HG03520 (cell line): ENCODE results near the gene TNK1.

Experiments
- ATAC-seq: cut with Tn5 transposase; IDR thresholded peaks from one replicate; pipeline ENCODE4 v1.9.1; 2021; ENCODE audit warnings: mild to moderate bottlenecking, moderate library complexity; ENCODE audit not compliant: unreplicated experiment

Gene TNK1

GRCh38 chr17:7408863-7409262, 28.0 kb downstream of the TNK1 start:
- ATAC-seq, result no peak

- no peak for ATAC-seq
Observed at GRCh38 chr17:7409716-7410115, 28.8 kb downstream of the TNK1 start.

GRCh38 chr17:7410634-7411426, 29.9 kb downstream of the TNK1 start:
- ATAC-seq, result no peak

- no peak for ATAC-seq
Observed at GRCh38 chr17:7411427-7411750, 30.5 kb downstream of the TNK1 start.

- ATAC-seq, result no peak
Observed at GRCh38 chr17:7413346-7413985, 32.6 kb downstream of the TNK1 start.

GRCh38 chr17:7414837-7415236, 33.9 kb downstream of the TNK1 start:
- no peak for ATAC-seq

- no peak for ATAC-seq
Observed at GRCh38 chr17:7415784-7416183, 34.9 kb downstream of the TNK1 start.

- no peak for ATAC-seq
Observed at GRCh38 chr17:7416323-7416722, 35.4 kb downstream of the TNK1 start.

- ATAC-seq, result no peak
Observed at GRCh38 chr17:7417056-7417655, 36.3 kb downstream of the TNK1 start.

GRCh38 chr17:7418472-7419152, 37.7 kb downstream of the TNK1 start:
- no peak for ATAC-seq

- ATAC-seq, result no peak
Observed at GRCh38 chr17:7419819-7420610, 39.1 kb downstream of the TNK1 start, which contains the start of gene SPEM1. TSS of gene SPEM1 (plus strand) at chr17:7420324. CDS start at chr17:7420385, 61 bp downstream.

- ATAC-seq, result no peak
Observed at GRCh38 chr17:7421186-7421585, 40.3 kb downstream of the TNK1 start.

GRCh38 chr17:7423679-7424078, 42.8 kb downstream of the TNK1 start:
- no peak for ATAC-seq

GRCh38 chr17:7425316-7425715, 44.4 kb downstream of the TNK1 start, which contains the start of gene SPEM2:
TSS of gene SPEM2 (plus strand) at chr17:7425616. CDS start at chr17:7425689, 73 bp downstream.
- ATAC-seq, result no peak

- no peak for ATAC-seq
Observed at GRCh38 chr17:7425756-7426155, 44.9 kb downstream of the TNK1 start.

GRCh38 chr17:7426203-7426863, 45.4 kb downstream of the TNK1 start:
- no peak for ATAC-seq

GRCh38 chr17:7426896-7427489, 46.1 kb downstream of the TNK1 start:
- ATAC-seq, result no peak

GRCh38 chr17:7427549-7427948, 46.7 kb downstream of the TNK1 start:
- no peak for ATAC-seq

GRCh38 chr17:7428557-7428956, 47.7 kb downstream of the TNK1 start, which contains the start of gene SPEM3:
TSS of gene SPEM3 (plus strand) at chr17:7428857. CDS start at chr17:7428903, 46 bp downstream.
- no peak for ATAC-seq

- ATAC-seq, result no peak
Observed at GRCh38 chr17:7429722-7430121, 48.8 kb downstream of the TNK1 start.
